HCT116 (cell line): ENCODE results near the gene PAFAH1B1. TPM values are rescaled to one million over a fixed set of nuclear protein-coding genes. Genes with fewer than 3 reads are reported as not detected.

Experiments
- ATAC-seq: fragments of 200-7000 bp; cut with Tn5 transposase; 2 replicates; pipeline ENCODE4 v1.9.1; 2020; ENCODE audit warnings: mild to moderate bottlenecking, moderate library complexity
- BruUV-seq: library from RNA; stranded (reverse); fragments of 400-500 nt; replicated peaks from 2 replicates; lab custom pipeline; 2021; lab: Mats Ljungman, UMichigan
- CTCF ChIA-PET: fragments of 300-600 bp; sonication (Branson Sonifier 250); formaldehyde crosslinking; loops from one replicate; lab custom pipeline; 2021; ENCODE audit warnings: antibody characterized with exemption; lab: Charles Lee
- POLR2A ChIA-PET: fragments of 300-600, 350-600 bp; sonication (Branson Sonifier 250); formaldehyde crosslinking; loops from one replicate; lab custom pipeline; 2021; ENCODE audit warnings: antibody characterized with exemption; lab: Charles Lee
- RAD21 ChIA-PET, 2 experiments: fragments of 300-600 bp; sonication (Branson Sonifier 250); formaldehyde crosslinking; loops; one replicate each; lab custom pipeline; 2023; ENCODE audit warnings: low total read pairs in 2 of 2; ENCODE audit not compliant: uncharacterized antibody in 2 of 2, unreplicated experiment in 2 of 2, low non-redundant PET in 1 of 2; lab: Charles Lee
- DNase-seq: peaks from one replicate; pipeline ENCODE4 v3.0.0-alpha.2; 2010; ENCODE audit warnings: low read depth, low spot score
- H2AFZ ChIP-seq: fragments of 200-600 bp; shearing (Covaris generic), sonication (generic); 2 replicates; pipeline ENCODE4 v1.6.1; 2017; ENCODE audit warnings: low read depth, mixed run types, mixed read lengths, antibody characterized with exemption, low read length; ENCODE audit not compliant: poor library complexity, severe bottlenecking
- H3K27ac ChIP-seq: 2 replicates; pipeline ENCODE4 v1.5.1; 2012; ENCODE audit warnings: low read depth, low read length
- H3K27me3 ChIP-seq: fragments of 200-600 bp; sonication (generic); 2 replicates; pipeline ENCODE4 v1.6.1; 2016; ENCODE audit warnings: mixed run types, low read length, mixed read lengths; ENCODE audit not compliant: insufficient read depth
- H3K36me3 ChIP-seq, 2 experiments: fragments of 200-500 bp in 1 of 2; fragments of 200-600 bp in 1 of 2; sonication (Bioruptor generic) in 1 of 2; sonication (generic) in 1 of 2; 2 replicates each; pipeline versions ENCODE4 v1.5.1 to v1.6.1; 2014 to 2016; ENCODE audit warnings: low read length in 2 of 2, inconsistent platforms in 1 of 2, mixed read lengths in 1 of 2, mixed run types in 1 of 2; ENCODE audit not compliant: insufficient read depth in 2 of 2, control insufficient read depth in 1 of 2
- H3K4me1 ChIP-seq, 2 experiments: fragments of 200-600 bp in 1 of 2; sonication (generic) in 1 of 2; 2 replicates each; pipeline versions ENCODE4 v1.5.1 to v1.6.1; 2012 to 2017; ENCODE audit warnings: low read length in 2 of 2, inconsistent platforms in 1 of 2, mild to moderate bottlenecking in 1 of 2, mixed read lengths in 1 of 2, mixed run types in 1 of 2, moderate library complexity in 1 of 2; ENCODE audit not compliant: insufficient read depth in 2 of 2, control insufficient read depth in 1 of 2
- H3K4me2 ChIP-seq: fragments of 200-600 bp; sonication (generic); 2 replicates; pipeline ENCODE4 v1.6.1; 2017; ENCODE audit warnings: mixed run types, low read length, mixed read lengths
- H3K4me3 ChIP-seq, 2 experiments: fragments of 200-600 bp in 1 of 2; sonication (generic) in 1 of 2; replicated peaks in 1 of 2; 2 replicates each; pipeline ENCODE4 v1.5.1; 2011 to 2016; ENCODE audit warnings: low read length in 2 of 2, control low read depth in 1 of 2, low read depth in 1 of 2, mild to moderate bottlenecking in 1 of 2, mixed read lengths in 1 of 2, mixed run types in 1 of 2
- H3K79me2 ChIP-seq: fragments of 200-600 bp; sonication (generic); 2 replicates; pipeline ENCODE4 v1.6.1; 2017; ENCODE audit warnings: mild to moderate bottlenecking, mixed run types, low read length, moderate library complexity, mixed read lengths; ENCODE audit not compliant: insufficient read depth
- H3K9ac ChIP-seq: fragments of 200-600 bp; sonication (generic); 2 replicates; pipeline ENCODE4 v1.6.1; 2016; ENCODE audit warnings: low read length, mixed read lengths
- H3K9me2 ChIP-seq: fragments of 200-600 bp; sonication (generic), shearing (Covaris generic); 2 replicates; pipeline ENCODE4 v1.6.1; 2017; ENCODE audit warnings: mixed run types, mild to moderate bottlenecking, moderate library complexity; ENCODE audit not compliant: insufficient read depth
- H3K9me3 ChIP-seq, 2 experiments: fragments of 200-500 bp in 1 of 2; fragments of 200-600 bp in 1 of 2; sonication (Bioruptor generic) in 1 of 2; sonication (generic) in 1 of 2; 2 replicates each; pipeline ENCODE4 v1.6.1; 2014 to 2017; ENCODE audit warnings: low read length in 2 of 2, mixed read lengths in 2 of 2, inconsistent platforms in 1 of 2, low read depth in 1 of 2, mild to moderate bottlenecking in 1 of 2, mixed run types in 1 of 2, moderate library complexity in 1 of 2; ENCODE audit not compliant: control insufficient read depth in 1 of 2, insufficient read depth in 1 of 2
- H4K20me1 ChIP-seq: fragments of 200-600 bp; sonication (generic), shearing (Covaris generic); 2 replicates; pipeline ENCODE4 v1.6.1; 2017; ENCODE audit warnings: mixed run types, mild to moderate bottlenecking, moderate library complexity; ENCODE audit not compliant: insufficient read depth
- CBX3 ChIP-seq: IDR thresholded peaks from 2 replicates; pipeline ENCODE4 v1.6.1; 2012; ENCODE audit warnings: low read depth
- CEBPB ChIP-seq: IDR thresholded peaks from 2 replicates; pipeline ENCODE4 v1.6.1; 2012; ENCODE audit warnings: low read depth
- EGR1 ChIP-seq: IDR thresholded peaks from 2 replicates; pipeline ENCODE4 v1.6.1; 2012; ENCODE audit warnings: low read depth
- EZH2 ChIP-seq: fragments of 200-600 bp; sonication (generic); IDR thresholded peaks from 2 replicates; pipeline ENCODE4 v1.6.1; 2017; ENCODE audit warnings: antibody characterized with exemption, mixed run types
- FOSL1 ChIP-seq: IDR thresholded peaks from 2 replicates; pipeline ENCODE4 v1.6.1; 2012; ENCODE audit warnings: low read depth
- POLR2A ChIP-seq: IDR thresholded peaks from 2 replicates; pipeline ENCODE4 v1.7.0; 2011; ENCODE audit warnings: borderline replicate concordance; ENCODE audit not compliant: insufficient read depth, insufficient read length; ENCODE audit errors: extremely low read depth
- RAD21 ChIP-seq: IDR thresholded peaks from 2 replicates; pipeline ENCODE4 v1.6.1; 2012; ENCODE audit warnings: low read depth, mild to moderate bottlenecking
- SRF ChIP-seq: IDR thresholded peaks from 2 replicates; pipeline ENCODE4 v1.6.1; 2012; ENCODE audit warnings: low read depth
- TCF7L2 ChIP-seq: IDR thresholded peaks from 2 replicates; pipeline ENCODE4 v1.7.0; 2011; ENCODE audit warnings: borderline replicate concordance, inconsistent platforms; ENCODE audit not compliant: insufficient read depth, insufficient read length; ENCODE audit errors: extremely low read depth
- YY1 ChIP-seq: IDR thresholded peaks from 2 replicates; pipeline ENCODE4 v1.6.1; 2011; ENCODE audit warnings: low read length, low read depth, moderate library complexity, mild to moderate bottlenecking; ENCODE audit not compliant: insufficient replicate concordance; ENCODE audit errors: extremely low read depth
- ZFX ChIP-seq: fragments of 450-650 bp; IDR thresholded peaks from 2 replicates; pipeline ENCODE4 v1.6.1; 2017
- intact Hi-C: fragments of 100-400 bp; cut with micrococcal nuclease; formaldehyde crosslinking; loops from 2 replicates; pipeline ENCODE4 v1.10.0; 2022
- total RNA-seq: library from RNA; stranded (reverse); gene quantifications from one replicate; pipeline ENCODE4 v1.2.1, GENCODE V29; 2021; ENCODE audit not compliant: unreplicated experiment
- TF ChIP-seq, protein P1 (sequence below): IDR thresholded peaks from 2 replicates; pipeline ENCODE4 v1.6.1; 2012; ENCODE audit warnings: low read depth
- TF ChIP-seq, protein P2 (sequence below): IDR thresholded peaks from 2 replicates; pipeline ENCODE4 v1.6.1; 2011; ENCODE audit warnings: mild to moderate bottlenecking, low read length, moderate library complexity; ENCODE audit not compliant: insufficient replicate concordance; ENCODE audit errors: extremely low read depth

Gene PAFAH1B1
- total RNA-seq, 1 experiment from 2014 or later, result 113 TPM

DNA sequence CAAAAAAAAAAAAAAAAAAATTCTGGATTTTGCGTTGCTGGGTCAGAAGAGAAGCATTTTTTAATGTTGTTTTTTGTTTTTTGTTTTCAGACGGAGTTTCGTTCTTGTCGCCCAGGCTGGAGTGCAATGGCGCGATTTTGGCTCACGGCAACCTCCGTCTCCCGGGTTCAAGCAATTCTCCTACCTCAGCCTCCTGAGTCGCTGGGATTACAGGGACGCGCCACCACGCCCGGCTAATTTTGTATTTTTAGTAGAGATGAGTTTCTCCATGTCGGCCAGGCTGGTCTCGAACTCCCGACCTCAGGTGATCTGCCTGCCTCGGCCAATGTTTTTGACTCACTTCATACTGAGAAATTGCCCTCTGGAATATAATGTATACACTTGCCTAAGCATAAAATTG is 11.0 kb upstream of the PAFAH1B1 start:
- Histone ChIP-seq H2AFZ (no peak overlapping the region), H3K4me3 (no peak overlapping the region), H3K27me3 (no peaks in the 10 kb centered on the region), H3K9ac (no peak overlapping the region), H3K79me2 (no peaks in the 10 kb centered on the region), H3K4me1 (no peaks in the 10 kb centered on the region), H3K27ac (no peak overlapping the region), H3K36me3 (no peaks in the 10 kb centered on the region), H3K4me2 (no peak overlapping the region), H4K20me1 (no peaks in the 10 kb centered on the region), H3K9me3 (no peaks in the 10 kb centered on the region), H3K9me2 (no peaks in the 10 kb centered on the region)
- POLR2A ChIA-PET, result no interaction called here
- intact Hi-C loops, result no loop called here
- TF ChIP-seq ZFX, result no peak
- no peak for TF ChIP-seq FOSL1
- no peak for TF ChIP-seq EGR1
- TF ChIP-seq SRF, result no peak
- TF ChIP-seq, protein P1, sequence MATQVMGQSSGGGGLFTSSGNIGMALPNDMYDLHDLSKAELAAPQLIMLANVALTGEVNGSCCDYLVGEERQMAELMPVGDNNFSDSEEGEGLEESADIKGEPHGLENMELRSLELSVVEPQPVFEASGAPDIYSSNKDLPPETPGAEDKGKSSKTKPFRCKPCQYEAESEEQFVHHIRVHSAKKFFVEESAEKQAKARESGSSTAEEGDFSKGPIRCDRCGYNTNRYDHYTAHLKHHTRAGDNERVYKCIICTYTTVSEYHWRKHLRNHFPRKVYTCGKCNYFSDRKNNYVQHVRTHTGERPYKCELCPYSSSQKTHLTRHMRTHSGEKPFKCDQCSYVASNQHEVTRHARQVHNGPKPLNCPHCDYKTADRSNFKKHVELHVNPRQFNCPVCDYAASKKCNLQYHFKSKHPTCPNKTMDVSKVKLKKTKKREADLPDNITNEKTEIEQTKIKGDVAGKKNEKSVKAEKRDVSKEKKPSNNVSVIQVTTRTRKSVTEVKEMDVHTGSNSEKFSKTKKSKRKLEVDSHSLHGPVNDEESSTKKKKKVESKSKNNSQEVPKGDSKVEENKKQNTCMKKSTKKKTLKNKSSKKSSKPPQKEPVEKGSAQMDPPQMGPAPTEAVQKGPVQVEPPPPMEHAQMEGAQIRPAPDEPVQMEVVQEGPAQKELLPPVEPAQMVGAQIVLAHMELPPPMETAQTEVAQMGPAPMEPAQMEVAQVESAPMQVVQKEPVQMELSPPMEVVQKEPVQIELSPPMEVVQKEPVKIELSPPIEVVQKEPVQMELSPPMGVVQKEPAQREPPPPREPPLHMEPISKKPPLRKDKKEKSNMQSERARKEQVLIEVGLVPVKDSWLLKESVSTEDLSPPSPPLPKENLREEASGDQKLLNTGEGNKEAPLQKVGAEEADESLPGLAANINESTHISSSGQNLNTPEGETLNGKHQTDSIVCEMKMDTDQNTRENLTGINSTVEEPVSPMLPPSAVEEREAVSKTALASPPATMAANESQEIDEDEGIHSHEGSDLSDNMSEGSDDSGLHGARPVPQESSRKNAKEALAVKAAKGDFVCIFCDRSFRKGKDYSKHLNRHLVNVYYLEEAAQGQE, result no peak
- TF ChIP-seq EZH2, result no peak
- TF ChIP-seq CEBPB, result no peak
- TF ChIP-seq POLR2A, result no peak
- TF ChIP-seq, protein P2, sequence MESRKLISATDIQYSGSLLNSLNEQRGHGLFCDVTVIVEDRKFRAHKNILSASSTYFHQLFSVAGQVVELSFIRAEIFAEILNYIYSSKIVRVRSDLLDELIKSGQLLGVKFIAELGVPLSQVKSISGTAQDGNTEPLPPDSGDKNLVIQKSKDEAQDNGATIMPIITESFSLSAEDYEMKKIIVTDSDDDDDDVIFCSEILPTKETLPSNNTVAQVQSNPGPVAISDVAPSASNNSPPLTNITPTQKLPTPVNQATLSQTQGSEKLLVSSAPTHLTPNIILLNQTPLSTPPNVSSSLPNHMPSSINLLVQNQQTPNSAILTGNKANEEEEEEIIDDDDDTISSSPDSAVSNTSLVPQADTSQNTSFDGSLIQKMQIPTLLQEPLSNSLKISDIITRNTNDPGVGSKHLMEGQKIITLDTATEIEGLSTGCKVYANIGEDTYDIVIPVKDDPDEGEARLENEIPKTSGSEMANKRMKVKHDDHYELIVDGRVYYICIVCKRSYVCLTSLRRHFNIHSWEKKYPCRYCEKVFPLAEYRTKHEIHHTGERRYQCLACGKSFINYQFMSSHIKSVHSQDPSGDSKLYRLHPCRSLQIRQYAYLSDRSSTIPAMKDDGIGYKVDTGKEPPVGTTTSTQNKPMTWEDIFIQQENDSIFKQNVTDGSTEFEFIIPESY, result no peak
- no peak for TF ChIP-seq TCF7L2
- TF ChIP-seq RAD21, result no peak
- TF ChIP-seq YY1, result no peak
- TF ChIP-seq CBX3, result no peak
- DNase-seq (no peak), ATAC-seq (no peak)
- CTCF ChIA-PET, result no interaction called here
- RAD21 ChIA-PET, result no interaction called here
- no TSS peak for BruUV-seq
